Measurements from ENCODE around the gene ARRDC5. TPM values are rescaled to one million over a fixed set of nuclear protein-coding genes. Genes with fewer than 3 reads are reported as not detected.
"Not testable (repeated sequence)": the region's sequence is repeated elsewhere in the genome, so short reads cannot be mapped to it uniquely, and the experiment has no call there.

ARRDC5 gene
- 0.67 TPM for total RNA-seq
- long read RNA-seq, partial matches to known transcripts = 0 of 1 reads
- long read RNA-seq, other reads (novel, unspliced or antisense) = 1 of 1 reads

DNA sequence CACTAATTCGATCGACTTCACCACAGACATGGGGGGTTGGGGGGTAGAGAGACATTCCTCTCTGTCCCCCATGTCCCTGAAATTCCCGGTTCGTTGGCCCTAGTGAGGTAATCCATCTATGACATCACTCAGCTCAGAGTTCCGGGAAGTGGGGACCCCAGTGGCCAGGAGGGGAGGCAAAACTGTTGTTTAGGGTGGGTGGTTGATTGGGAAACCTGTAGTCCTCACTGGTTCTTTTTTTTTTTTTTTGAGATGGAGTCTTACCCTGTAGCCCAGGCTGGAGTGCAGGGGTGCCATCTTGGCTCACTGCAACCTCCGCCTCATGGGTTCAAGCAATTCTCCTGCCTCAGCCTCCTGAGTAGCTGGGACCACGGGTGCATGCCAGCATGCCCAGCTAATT, at the start of gene ARRDC5:
Gene ARRDC5 (minus strand): TSS at position 101 of the 400 bp plus-strand sequence. CDS start 71 bp downstream, at position 30.
- DNase-seq (ENCODE audit: low spot score) = no peak

DNA sequence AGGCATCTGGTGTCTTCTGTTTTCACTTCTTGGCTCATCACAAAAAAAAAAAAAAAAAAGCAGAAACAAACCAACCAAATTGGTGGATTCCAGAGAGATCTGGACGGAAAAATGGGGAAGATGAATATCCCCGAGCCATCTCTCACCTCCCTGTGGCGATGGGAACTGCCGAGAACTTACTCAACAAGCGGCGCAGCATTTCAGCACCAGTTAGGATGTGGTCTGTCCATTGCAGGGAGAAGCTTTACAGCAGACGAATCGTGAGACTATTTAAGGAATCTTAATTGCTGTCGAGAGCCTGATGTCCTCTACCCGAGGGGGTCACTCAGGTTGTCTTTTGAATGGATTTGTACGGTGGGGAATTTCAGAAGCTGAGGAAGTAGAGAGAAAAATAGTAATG, 49.0 kb upstream of the ARRDC5 start:
- DNase-seq (ENCODE audit: low spot score) = no peak

DNA sequence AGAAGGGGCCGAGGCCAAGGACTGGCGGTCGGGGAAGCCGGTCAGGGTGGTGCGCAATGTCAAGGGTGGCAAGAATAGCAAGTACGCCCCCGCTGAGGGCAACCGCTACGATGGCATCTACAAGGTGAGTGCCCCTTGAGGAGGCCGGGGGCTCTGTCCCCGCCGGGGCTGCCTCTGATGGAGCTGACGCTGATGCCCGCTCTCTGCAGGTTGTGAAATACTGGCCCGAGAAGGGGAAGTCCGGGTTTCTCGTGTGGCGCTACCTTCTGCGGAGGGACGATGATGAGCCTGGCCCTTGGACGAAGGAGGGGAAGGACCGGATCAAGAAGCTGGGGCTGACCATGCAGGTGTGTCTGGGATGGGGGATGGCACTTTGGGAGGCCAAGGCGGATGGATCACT, 48.0 kb upstream of the ARRDC5 start:
- DNase-seq (ENCODE audit: low spot score) = not testable (repeated sequence)

DNA sequence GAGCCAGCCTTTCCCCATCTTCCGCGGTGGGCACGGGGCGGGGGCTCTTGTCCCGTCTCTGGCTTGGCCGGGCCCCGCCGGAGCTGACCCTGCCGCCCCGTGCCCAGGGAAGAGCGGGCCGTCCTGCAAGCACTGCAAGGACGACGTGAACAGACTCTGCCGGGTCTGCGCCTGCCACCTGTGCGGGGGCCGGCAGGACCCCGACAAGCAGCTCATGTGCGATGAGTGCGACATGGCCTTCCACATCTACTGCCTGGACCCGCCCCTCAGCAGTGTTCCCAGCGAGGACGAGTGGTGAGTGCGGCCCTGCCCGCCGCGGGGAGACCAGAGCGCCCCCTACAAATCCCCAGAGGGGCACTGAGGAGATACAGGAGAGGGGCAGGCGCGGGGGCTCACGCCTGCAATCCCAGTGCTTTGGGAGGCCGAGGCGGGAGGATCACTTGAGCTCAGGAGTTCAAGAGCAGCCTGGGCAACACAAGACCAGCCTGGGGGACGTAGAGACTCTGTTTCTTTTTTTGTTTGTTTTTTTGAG, 39.0 kb upstream of the ARRDC5 start:
- DNase-seq (ENCODE audit: low spot score) = not testable (repeated sequence)

- DNase-seq (ENCODE audit: low spot score) = no peak
Measured at GRCh38 chr19:4939466-4939865, 36.8 kb upstream of the ARRDC5 start.

- not testable (repeated sequence) for DNase-seq (ENCODE audit: low spot score)
Measured at GRCh38 chr19:4938461-4938860, 35.8 kb upstream of the ARRDC5 start.

DNA sequence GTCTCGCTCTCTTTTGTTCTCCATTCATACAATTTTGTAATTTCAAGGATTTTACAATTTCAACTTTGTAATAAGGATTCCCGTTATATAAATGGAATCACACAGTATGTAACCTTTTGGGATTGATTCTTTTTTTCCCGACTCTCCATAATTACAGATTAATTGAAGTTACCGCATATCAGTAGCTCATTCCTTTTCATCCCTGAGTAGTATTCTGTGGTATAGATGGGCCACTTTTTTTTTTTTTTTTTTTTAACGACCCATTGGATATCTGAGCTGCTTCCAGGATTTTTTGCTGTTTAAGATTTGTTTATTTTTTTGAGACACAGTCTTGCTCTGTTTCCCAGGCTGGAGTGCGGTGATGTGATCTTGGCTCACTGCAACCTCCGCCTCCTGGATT, 34.4 kb upstream of the ARRDC5 start:
- no peak for DNase-seq (ENCODE audit: low spot score)

DNA sequence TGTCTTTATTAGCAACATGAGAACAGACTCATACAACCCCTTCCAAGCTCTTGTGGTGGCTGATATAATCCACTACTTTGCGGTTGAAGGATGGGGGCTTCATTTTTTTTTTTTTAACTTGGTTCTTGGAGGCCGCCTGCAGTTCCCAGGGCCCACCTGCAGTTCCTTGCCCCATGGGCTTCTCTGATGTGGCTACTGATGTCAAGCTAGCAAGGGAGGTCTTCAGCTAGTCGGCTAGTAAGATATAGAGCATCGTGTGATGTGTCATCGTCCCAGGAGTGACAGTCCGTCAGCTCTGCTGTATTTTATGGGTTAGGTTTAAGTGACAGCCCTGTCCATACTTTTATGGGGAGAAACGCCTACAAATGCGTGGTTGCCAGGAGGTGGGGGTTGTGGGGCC, 32.7 kb upstream of the ARRDC5 start:
- no peak for DNase-seq (ENCODE audit: low spot score)

GRCh38 chr19:4933528-4933927, 30.8 kb upstream of the ARRDC5 start:
- DNase-seq (ENCODE audit: low spot score) = no peak

DNA sequence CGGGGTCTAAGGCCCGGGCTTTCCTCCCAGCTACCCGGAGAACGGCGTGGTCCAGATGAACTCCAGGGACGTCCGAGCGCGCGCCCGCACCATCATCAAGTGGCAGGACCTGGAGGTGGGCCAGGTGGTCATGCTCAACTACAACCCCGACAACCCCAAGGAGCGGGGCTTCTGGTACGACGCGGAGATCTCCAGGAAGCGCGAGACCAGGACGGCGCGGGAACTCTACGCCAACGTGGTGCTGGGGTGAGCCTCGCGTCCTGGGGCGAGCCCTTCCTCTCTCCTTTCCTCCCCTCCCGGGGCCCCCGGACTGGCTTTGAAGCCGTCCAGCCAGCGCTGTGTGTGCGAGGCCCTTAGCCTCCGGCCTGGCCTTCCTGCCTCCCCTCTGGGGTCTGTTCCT, 30.0 kb upstream of the ARRDC5 start:
- no peak for DNase-seq (ENCODE audit: low spot score)

GRCh38 chr19:4930664-4931063, 28.0 kb upstream of the ARRDC5 start:
- no peak for DNase-seq (ENCODE audit: low spot score)

DNA sequence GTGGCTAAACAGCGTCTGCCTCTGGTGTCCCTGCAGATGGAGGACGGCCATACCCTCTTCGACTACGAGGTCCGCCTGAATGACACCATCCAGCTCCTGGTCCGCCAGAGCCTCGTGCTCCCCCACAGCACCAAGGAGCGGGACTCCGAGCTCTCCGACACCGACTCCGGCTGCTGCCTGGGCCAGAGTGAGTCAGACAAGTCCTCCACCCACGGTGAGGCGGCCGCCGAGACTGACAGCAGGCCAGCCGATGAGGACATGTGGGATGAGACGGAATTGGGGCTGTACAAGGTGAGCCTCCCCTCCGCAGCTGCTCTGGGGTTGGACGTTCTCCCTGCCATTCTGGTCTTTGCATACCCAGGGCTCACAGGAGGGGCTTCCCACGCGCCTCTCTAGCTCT, 26.5 kb upstream of the ARRDC5 start:
- DNase-seq (ENCODE audit: low spot score) = no peak

- no peak for DNase-seq (ENCODE audit: low spot score)
Measured at GRCh38 chr19:4923276-4923747, 20.6 kb upstream of the ARRDC5 start.

GRCh38 chr19:4922530-4923275, 20.0 kb upstream of the ARRDC5 start:
- DNase-seq (ENCODE audit: low spot score) = no peak

- DNase-seq (ENCODE audit: low spot score) = no peak
Measured at GRCh38 chr19:4916292-4917082, 13.8 kb upstream of the ARRDC5 start.

DNA sequence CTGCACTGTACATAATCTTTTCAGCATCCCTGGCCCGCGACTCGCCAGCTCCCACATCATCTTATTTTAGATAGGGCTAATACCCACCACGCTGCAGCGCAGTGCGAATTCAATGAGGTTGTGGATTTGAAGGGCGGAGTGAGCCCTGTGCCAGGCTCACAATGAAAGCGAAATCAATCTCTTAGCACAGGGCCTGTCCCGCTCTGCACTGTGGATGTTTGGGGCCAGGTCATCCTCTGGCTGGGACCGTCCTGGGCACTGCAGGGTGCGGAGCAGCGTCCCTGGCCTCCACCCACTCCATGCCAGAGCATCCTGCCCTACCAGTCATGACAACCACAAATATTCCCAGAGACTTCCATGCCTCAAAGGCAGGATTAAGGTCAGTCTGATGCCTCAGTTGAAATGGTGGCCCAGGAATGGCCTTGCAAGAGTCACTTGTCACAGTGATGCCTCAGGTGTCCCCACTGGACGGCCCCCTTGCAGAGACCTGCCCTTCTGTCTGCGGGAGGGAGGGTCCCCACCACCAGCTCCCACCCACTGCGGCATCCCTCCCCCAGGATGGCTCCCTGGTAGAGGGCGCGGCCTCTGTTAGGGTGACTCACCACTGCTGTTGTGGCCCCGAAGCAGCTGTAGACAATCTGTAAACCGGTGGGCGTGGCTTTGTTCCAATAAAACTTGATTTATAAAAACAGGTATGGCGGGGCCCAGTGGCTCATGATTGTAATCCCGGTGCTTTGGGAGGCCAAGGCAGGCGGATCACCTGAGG, 12.2 kb upstream of the ARRDC5 start:
- no peak for DNase-seq (ENCODE audit: low spot score)

- DNase-seq (ENCODE audit: low spot score) = no peak
Measured at GRCh38 chr19:4913996-4914735, 11.5 kb upstream of the ARRDC5 start.

DNA sequence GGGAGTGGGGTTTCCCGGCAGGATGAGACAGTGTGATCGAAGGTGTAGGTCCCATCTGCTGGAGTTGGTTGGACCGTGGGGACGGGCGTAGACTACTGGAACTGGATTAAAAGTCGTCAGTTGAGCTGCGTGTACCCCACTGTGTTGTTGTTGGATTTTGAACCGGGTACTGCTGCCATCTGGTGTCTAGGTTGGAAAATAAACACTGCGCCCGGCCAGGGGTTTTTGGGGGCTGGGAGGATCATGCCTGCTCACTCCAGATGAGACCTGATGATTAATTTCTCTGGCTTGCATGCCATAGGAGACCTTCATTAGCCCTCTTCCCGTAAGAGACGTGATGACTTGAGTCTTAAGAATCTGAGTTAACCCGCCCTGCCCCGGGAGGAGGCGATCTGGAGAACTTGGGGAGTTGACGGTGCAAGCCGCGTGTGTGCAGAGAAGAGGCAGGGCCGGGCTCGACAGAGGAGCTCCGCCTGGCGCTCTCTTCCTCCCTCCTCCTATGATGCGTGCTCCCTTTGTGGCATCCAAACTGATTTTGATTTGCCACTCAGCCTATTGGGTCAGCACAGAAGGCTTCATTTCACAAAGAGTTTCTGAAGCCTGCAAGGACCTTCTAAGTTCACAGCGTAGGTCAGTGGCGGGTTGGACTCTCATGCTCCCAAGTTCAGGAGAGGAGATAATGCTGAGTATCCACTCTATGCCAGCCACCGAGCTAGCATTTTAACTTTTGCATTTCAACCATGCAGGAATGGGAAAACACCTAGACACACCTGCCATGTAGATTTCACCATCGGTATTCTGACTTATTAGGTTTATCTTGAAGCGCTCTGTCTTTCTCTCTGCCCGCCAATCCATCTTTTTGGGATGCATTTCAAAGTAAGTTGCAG, 9.3 kb upstream of the ARRDC5 start:
- no peak for DNase-seq (ENCODE audit: low spot score)

DNA sequence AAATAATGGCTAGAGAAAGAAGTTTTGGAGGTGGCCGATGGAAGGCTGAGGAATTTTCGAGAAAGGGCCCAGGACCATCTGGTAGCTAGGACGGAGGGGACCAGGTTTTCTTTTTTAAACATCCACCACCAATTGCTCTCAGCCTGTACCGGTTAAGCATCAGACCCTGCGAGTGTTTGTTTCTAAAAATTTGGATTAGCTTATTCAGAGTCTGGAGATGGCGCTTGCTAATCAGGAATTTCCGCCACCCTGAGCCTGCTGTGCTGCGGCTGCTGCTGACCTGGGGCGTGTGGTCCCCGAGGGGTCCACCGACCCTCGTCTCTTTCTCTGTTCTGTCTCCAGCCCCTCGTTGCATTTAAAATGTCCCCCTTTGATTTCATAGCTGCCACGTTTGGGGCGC, 8.6 kb upstream of the ARRDC5 start:
- no peak for DNase-seq (ENCODE audit: low spot score)
